MM.1S (cell line): ENCODE data around the gene FAM107B.

Experiments used
- DNase-seq: peaks from one replicate; pipeline ENCODE4 v3.0.0-alpha.2; 2015
- H2AFZ ChIP-seq: fragments of 300-600 bp; sonication (generic); 2 replicates; pipeline ENCODE4 v1.6.0; 2016; ENCODE audit warnings: antibody characterized with exemption, low read length
- H3F3A ChIP-seq: fragments of 300-600 bp; sonication (generic); 2 replicates; pipeline ENCODE4 v1.6.1; 2016; ENCODE audit warnings: mild to moderate bottlenecking, antibody characterized with exemption, low read length, moderate library complexity, mixed read lengths; ENCODE audit not compliant: insufficient read depth
- H3K27ac ChIP-seq: fragments of 300-600 bp; sonication (generic); 2 replicates; pipeline ENCODE4 v1.5.1; 2016; ENCODE audit warnings: mild to moderate bottlenecking, low read length
- H3K27me3 ChIP-seq: fragments of 300-600 bp; sonication (generic); replicated peaks from 2 replicates; pipeline ENCODE4 v1.6.0; 2016; ENCODE audit warnings: low read length; ENCODE audit not compliant: insufficient read depth
- H3K36me3 ChIP-seq: fragments of 300-600 bp; sonication (generic); replicated peaks from 2 replicates; pipeline ENCODE4 v1.6.1; 2016; ENCODE audit warnings: mild to moderate bottlenecking, low read length, mixed read lengths; ENCODE audit not compliant: insufficient read depth
- H3K4me1 ChIP-seq: fragments of 300-600 bp; sonication (generic); 2 replicates; pipeline ENCODE4 v1.6.1; 2016; ENCODE audit warnings: low read length, mixed read lengths
- H3K4me2 ChIP-seq: fragments of 300-600 bp; sonication (generic); 2 replicates; pipeline ENCODE4 v1.6.0; 2016; ENCODE audit warnings: low read depth, low read length
- H3K4me3 ChIP-seq: fragments of 300-600 bp; sonication (generic); 2 replicates; pipeline ENCODE4 v1.5.1; 2016; ENCODE audit warnings: low read length, mixed read lengths
- H3K79me2 ChIP-seq: fragments of 300-600 bp; sonication (generic); 2 replicates; pipeline ENCODE4 v1.6.1; 2016; ENCODE audit warnings: mixed run types, low read length, mixed read lengths
- H3K9ac ChIP-seq: fragments of 300-600 bp; sonication (generic); 2 replicates; pipeline ENCODE4 v1.6.1; 2016; ENCODE audit warnings: low read length, mixed read lengths
- H3K9me2 ChIP-seq: fragments of 300-600 bp; sonication (generic); replicated peaks from 2 replicates; pipeline ENCODE4 v1.6.1; 2016; ENCODE audit warnings: mild to moderate bottlenecking, low read length, mixed read lengths; ENCODE audit not compliant: insufficient read depth
- H3K9me3 ChIP-seq: fragments of 300-600 bp; sonication (generic); replicated peaks from 2 replicates; pipeline ENCODE4 v1.6.1; 2016; ENCODE audit warnings: mild to moderate bottlenecking, low read length, mixed read lengths; ENCODE audit not compliant: insufficient read depth
- H4K20me1 ChIP-seq: fragments of 300-600 bp; sonication (generic); 2 replicates; pipeline ENCODE4 v1.6.1; 2016; ENCODE audit warnings: mild to moderate bottlenecking, low read length, moderate library complexity, mixed read lengths; ENCODE audit not compliant: insufficient read depth
- CTCF ChIP-seq: fragments of 300-600 bp; sonication (generic); IDR thresholded peaks from 2 replicates; pipeline ENCODE4 v1.5.1; 2016; ENCODE audit warnings: antibody characterized with exemption, low read length, mixed read lengths
- EZH2 ChIP-seq: fragments of 300-600 bp; sonication (generic); optimal IDR thresholded peaks from 2 replicates; pipeline ENCODE3; 2017; ENCODE audit warnings: low read depth, mild to moderate bottlenecking, antibody characterized with exemption, low read length, mixed read lengths
- EZH2phosphoT487 ChIP-seq: fragments of 300-600 bp; sonication (generic); IDR thresholded peaks from 2 replicates; pipeline ENCODE4 v1.6.1; 2018; ENCODE audit warnings: antibody characterized with exemption, low read length

The FAM107B gene

GRCh38 chr10:14585287-14586193, 189.2 kb downstream of the FAM107B start:
- Histone ChIP-seq H3K36me3 (peaks cover 19% of the 10 kb centered on the region), H3F3A (peaks cover 19% of the 10 kb centered on the region), H3K9me2 (no peaks in the 10 kb centered on the region), H3K79me2 (peaks cover 100% of the 10 kb centered on the region), H3K27me3 (no peaks in the 10 kb centered on the region), H3K27ac (peak overlapping the region; percentile 15; the same call in 1 of the 2 replicates), H3K9ac (no peak overlapping the region), H2AFZ (no peak overlapping the region), H3K4me1 (peaks cover 42% of the 10 kb centered on the region), H3K4me2 (peak overlapping the region; percentile 29; the same call in 1 of the 2 replicates), H3K9me3 (no peaks in the 10 kb centered on the region), H4K20me1 (peaks cover 21% of the 10 kb centered on the region), H3K4me3 (no peak overlapping the region)
- TF ChIP-seq EZH2 (no peak), EZH2phosphoT487 (no peak), CTCF (no peak)
- DNase-seq, result peak; percentile 27

DNA sequence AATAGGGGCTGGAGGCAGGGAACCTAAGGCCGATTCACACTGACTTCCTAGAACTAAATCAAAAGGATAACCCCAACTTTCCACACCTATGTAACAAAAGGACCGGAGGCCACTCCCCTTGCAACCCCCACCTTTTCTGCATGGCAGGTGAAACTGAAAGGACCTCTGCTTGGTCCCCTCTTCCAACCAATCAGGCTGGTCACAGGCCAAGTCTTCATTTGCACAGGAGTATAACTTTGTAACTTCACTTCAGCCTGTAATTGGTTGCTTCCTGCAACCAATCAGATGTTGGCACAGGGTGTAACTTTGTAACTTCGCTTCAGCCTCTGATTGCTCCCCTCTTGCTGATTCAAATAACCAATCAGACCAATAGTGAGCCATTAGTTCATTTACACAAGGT, 190.0 kb downstream of the FAM107B start:
- DNase-seq, result peak; percentile 53
- H3K36me3 ChIP-seq, result peaks cover 15% of the 10 kb centered on the region
- no peak overlapping the region for H3K4me3 ChIP-seq
- H3K9me2 ChIP-seq, result no peaks in the 10 kb centered on the region
- TF ChIP-seq EZH2phosphoT487, result no peak
- no peak for TF ChIP-seq CTCF
- no peak for TF ChIP-seq EZH2
- peaks cover 42% of the 10 kb centered on the region for H3K4me1 ChIP-seq
- H3F3A ChIP-seq, result peaks cover 19% of the 10 kb centered on the region
- H3K27ac ChIP-seq, result no peak overlapping the region
- H3K27me3 ChIP-seq, result no peaks in the 10 kb centered on the region
- no peak overlapping the region for H3K4me2 ChIP-seq
- H3K79me2 ChIP-seq, result peaks cover 98% of the 10 kb centered on the region
- H3K9ac ChIP-seq, result no peak overlapping the region
- no peak overlapping the region for H2AFZ ChIP-seq
- no peaks in the 10 kb centered on the region for H3K9me3 ChIP-seq
- H4K20me1 ChIP-seq, result peaks cover 19% of the 10 kb centered on the region

DNA sequence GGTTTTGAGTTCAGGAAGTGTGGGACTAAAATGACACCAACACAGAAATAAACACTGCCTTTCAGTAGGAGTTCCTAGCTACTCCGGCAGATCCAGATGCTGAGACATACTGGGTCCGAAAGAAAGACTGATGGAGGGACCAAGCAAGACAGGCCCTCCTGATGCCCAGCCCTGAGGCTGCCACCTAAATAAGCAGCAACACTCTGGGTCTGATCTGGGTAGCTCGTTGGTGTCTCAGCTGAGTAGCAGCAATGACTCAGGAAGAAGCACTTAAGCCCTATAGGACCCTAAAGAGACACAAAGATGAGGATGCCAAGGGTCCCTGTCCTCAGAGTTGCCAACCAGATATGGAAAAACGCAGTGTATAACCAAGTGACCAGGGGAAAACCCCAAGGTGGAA, 190.7 kb downstream of the FAM107B start:
- no peaks in the 10 kb centered on the region for H3K27me3 ChIP-seq
- no peak overlapping the region for H2AFZ ChIP-seq
- H3K4me2 ChIP-seq, result no peak overlapping the region
- DNase-seq, result no peak
- H3K36me3 ChIP-seq, result peaks cover 12% of the 10 kb centered on the region
- H3K9me3 ChIP-seq, result no peaks in the 10 kb centered on the region
- peaks cover 19% of the 10 kb centered on the region for H4K20me1 ChIP-seq
- H3K4me3 ChIP-seq, result no peak overlapping the region
- H3F3A ChIP-seq, result peaks cover 19% of the 10 kb centered on the region
- H3K9ac ChIP-seq, result no peak overlapping the region
- peaks cover 42% of the 10 kb centered on the region for H3K4me1 ChIP-seq
- H3K27ac ChIP-seq, result no peak overlapping the region
- peaks cover 98% of the 10 kb centered on the region for H3K79me2 ChIP-seq
- no peak for TF ChIP-seq EZH2phosphoT487
- TF ChIP-seq EZH2, result no peak
- TF ChIP-seq CTCF, result no peak
- H3K9me2 ChIP-seq, result no peaks in the 10 kb centered on the region
